Activated B cell treated with CpG ODN at 0.5 μM for 24 hours (primary cell): Measurements from ENCODE around the gene PDGFB. TPM values are rescaled to one million over a fixed set of nuclear protein-coding genes. Genes with fewer than 3 reads are reported as not detected.

ENCODE experiments used
- ATAC-seq: fragments of 200-7000 bp; cut with Tn5 transposase; one replicate; pipeline ENCODE4 v1.10.0; 2021; ENCODE audit warnings: low read depth, mild to moderate bottlenecking, moderate library complexity
- CTCF ChIA-PET: fragments of 350-600 bp; sonication (Branson Sonifier 250); formaldehyde crosslinking; loops from one replicate; lab custom pipeline; 2021; ENCODE audit warnings: antibody characterized with exemption; lab: Charles Lee
- POLR2A ChIA-PET: fragments of 350-600 bp; sonication (Branson Sonifier 250); formaldehyde crosslinking; loops from one replicate; lab custom pipeline; 2021; ENCODE audit warnings: antibody characterized with exemption; lab: Charles Lee
- DNase-seq: peaks from one replicate; pipeline ENCODE4 v3.0.0; 2022
- H3K27ac Mint-ChIP-seq: one replicate; pipeline ENCODE4 v1.8.0; 2020; ENCODE audit warnings: mixed read lengths
- H3K27me3 Mint-ChIP-seq: one replicate; pipeline ENCODE4 v1.8.0; 2021; ENCODE audit warnings: mixed read lengths
- H3K36me3 Mint-ChIP-seq: one replicate; pipeline ENCODE4 v1.8.0; 2021; ENCODE audit warnings: low read depth, mixed read lengths
- H3K4me1 Mint-ChIP-seq: one replicate; pipeline ENCODE4 v1.8.0; 2021; ENCODE audit warnings: mixed read lengths
- H3K4me3 Mint-ChIP-seq: one replicate; pipeline ENCODE4 v1.8.0; 2020; ENCODE audit warnings: mild to moderate bottlenecking, mixed read lengths
- H3K9me3 Mint-ChIP-seq: one replicate; pipeline ENCODE4 v1.8.0; 2020; ENCODE audit warnings: mixed read lengths
- CTCF ChIP-seq: fragments of 200-600 bp; IDR thresholded peaks from one replicate; pipeline ENCODE4 v1.8.0; 2022; ENCODE audit warnings: antibody characterized with exemption, mild to moderate bottlenecking
- intact Hi-C: fragments of 100-400 bp; cut with micrococcal nuclease; formaldehyde crosslinking; loops from one replicate; pipeline ENCODE4 v1.15.1; 2024
- total RNA-seq: library from RNA; stranded (reverse); gene quantifications from 2 replicates; pipeline ENCODE4 v1.2.3, GENCODE V29; 2022

Gene PDGFB
- total RNA-seq, 1 donor from 2014 or later: not detected

- H3K27ac Mint-ChIP-seq: peak overlapping the region; percentile 74
- peak; percentile 32 for ATAC-seq
- intact Hi-C loops: no loop called here
- ChIA-PET POLR2A (interaction anchor here (1.2 to 2.5 kb wide), 2 partner anchors 144 to 145 kb away, joined by 3 to 13 read pairs; no protein-coding TSS in a partner anchor), CTCF (no interaction called here)
- H3K4me3 Mint-ChIP-seq: peak overlapping the region; percentile 22
- H3K36me3 Mint-ChIP-seq: no peaks in the 10 kb centered on the region
- TF ChIP-seq CTCF: no peak
- peak; percentile 41 for DNase-seq
- H3K9me3 Mint-ChIP-seq: no peaks in the 10 kb centered on the region
- H3K4me1 Mint-ChIP-seq: peaks cover 42% of the 10 kb centered on the region
- H3K27me3 Mint-ChIP-seq: no peaks in the 10 kb centered on the region
Observed at GRCh38 chr22:39174498-39175352, 70.1 kb downstream of the PDGFB start.

GRCh38 chr22:39173787-39174497, 70.8 kb downstream of the PDGFB start:
- intact Hi-C loops: no loop called here
- CTCF ChIA-PET: no interaction called here
- H3K27ac Mint-ChIP-seq: peak overlapping the region; percentile 74

More at GRCh38 chr22:39173787-39174497, 70.8 kb downstream of the PDGFB start:
- H3K4me3 Mint-ChIP-seq: peak overlapping the region; percentile 22
- POLR2A ChIA-PET: interaction anchor here (0.6 to 2.5 kb wide), 4 partner anchors 144 to 158 kb away, joined by 3 to 13 read pairs (median 4); no protein-coding TSS in a partner anchor
- TF ChIP-seq CTCF: no peak
- DNase-seq (no peak), ATAC-seq (no peak)
- H3K9me3 Mint-ChIP-seq: no peaks in the 10 kb centered on the region
- peaks cover 42% of the 10 kb centered on the region for H3K4me1 Mint-ChIP-seq
- no peaks in the 10 kb centered on the region for H3K27me3 Mint-ChIP-seq
- no peaks in the 10 kb centered on the region for H3K36me3 Mint-ChIP-seq

Other genes starting within 250 kb of the PDGFB start
- gene APOBEC3C, start 230.7 kb downstream of the PDGFB start, total RNA-seq: 173 and 179 TPM in 2 replicates
- 42.6 and 52.9 TPM in 2 replicates for gene APOBEC3D, start 223.9 kb downstream of the PDGFB start, total RNA-seq
- gene APOBEC3F, start 204.1 kb downstream of the PDGFB start, total RNA-seq: 75.6 and 82.4 TPM in 2 replicates
- 145 and 152 TPM in 2 replicates for gene APOBEC3G, start 167.7 kb downstream of the PDGFB start, total RNA-seq
- 1.4 TPM in 2 replicates for gene APOBEC3H, start 147.7 kb downstream of the PDGFB start, total RNA-seq
- gene CBX7, start 92.3 kb downstream of the PDGFB start, total RNA-seq: 42.6 and 45.4 TPM in 2 replicates
- 3,087 and 3,439 TPM in 2 replicates for gene RPL3, start 74.6 kb upstream of the PDGFB start, total RNA-seq
- 10.0 and 11.4 TPM in 2 replicates for gene SYNGR1, start 105.0 kb upstream of the PDGFB start, total RNA-seq
- 29.4 and 37.4 TPM in 2 replicates for gene TAB1, start 154.8 kb upstream of the PDGFB start, total RNA-seq
- 41.5 and 43.4 TPM in 2 replicates for gene MGAT3, start 212.0 kb upstream of the PDGFB start, total RNA-seq